AG04449 (cell line): ENCODE measurements around the gene KCNB1.

ENCODE experiments used
- CTCF ChIA-PET: fragments of 350-600 bp; formaldehyde crosslinking; extraction: SDS; loops from one replicate; lab custom pipeline; 2021; ENCODE audit warnings: antibody characterized with exemption; lab: Yijun Ruan, JAX
- POLR2A ChIA-PET: fragments of 400-600, 350-600 bp; formaldehyde crosslinking; extraction: SDS; loops from one replicate; lab custom pipeline; 2020; ENCODE audit warnings: antibody characterized with exemption, inconsistent platforms; lab: Yijun Ruan, JAX
- DNase-seq: peaks from one replicate; pipeline ENCODE4 v3.0.0-alpha.2; 2010; ENCODE audit warnings: low read depth, low spot score
- H3K4me3 ChIP-seq: 2 replicates; pipeline ENCODE4 v1.5.1; 2011; ENCODE audit warnings: low read depth, mild to moderate bottlenecking, control low read depth, low read length
- TF ChIP-seq, protein P1 (sequence below): IDR thresholded peaks from one replicate; pipeline ENCODE4 v1.5.1; 2011; ENCODE audit warnings: mild to moderate bottlenecking, moderate library complexity, low read length, control low read depth, inconsistent platforms; ENCODE audit not compliant: insufficient read depth; ENCODE audit errors: missing control alignments

The KCNB1 gene

DNA sequence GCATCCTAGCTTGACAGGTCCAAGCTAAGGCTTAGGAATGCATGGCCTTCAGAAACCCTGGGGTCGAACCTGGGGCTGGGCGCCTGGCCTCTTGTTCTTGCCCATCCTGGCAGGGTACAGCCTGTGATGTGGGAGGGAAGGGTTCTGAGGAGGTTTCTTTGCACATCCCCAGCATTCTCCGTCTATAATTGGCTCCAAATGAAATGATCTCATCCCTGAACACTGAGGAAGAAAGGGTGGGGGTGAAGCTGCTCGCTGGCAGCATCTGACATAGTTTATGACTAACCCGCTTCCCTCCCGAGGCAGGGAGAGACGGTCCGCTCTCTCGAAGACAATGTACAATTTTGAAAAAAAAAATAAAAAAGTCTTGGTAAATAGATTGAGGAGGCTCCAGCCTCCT, 137.5 kb downstream of the KCNB1 start:
- peak overlapping the region; percentile 37 for H3K4me3 ChIP-seq
- CTCF ChIA-PET: interaction anchor here (0.8 to 4.9 kb wide), 7 partner anchors 11 to 198 kb away, joined by 3 to 52 read pairs (median 17); no protein-coding TSS in a partner anchor
- POLR2A ChIA-PET: no interaction called here
- TF ChIP-seq, protein P1, sequence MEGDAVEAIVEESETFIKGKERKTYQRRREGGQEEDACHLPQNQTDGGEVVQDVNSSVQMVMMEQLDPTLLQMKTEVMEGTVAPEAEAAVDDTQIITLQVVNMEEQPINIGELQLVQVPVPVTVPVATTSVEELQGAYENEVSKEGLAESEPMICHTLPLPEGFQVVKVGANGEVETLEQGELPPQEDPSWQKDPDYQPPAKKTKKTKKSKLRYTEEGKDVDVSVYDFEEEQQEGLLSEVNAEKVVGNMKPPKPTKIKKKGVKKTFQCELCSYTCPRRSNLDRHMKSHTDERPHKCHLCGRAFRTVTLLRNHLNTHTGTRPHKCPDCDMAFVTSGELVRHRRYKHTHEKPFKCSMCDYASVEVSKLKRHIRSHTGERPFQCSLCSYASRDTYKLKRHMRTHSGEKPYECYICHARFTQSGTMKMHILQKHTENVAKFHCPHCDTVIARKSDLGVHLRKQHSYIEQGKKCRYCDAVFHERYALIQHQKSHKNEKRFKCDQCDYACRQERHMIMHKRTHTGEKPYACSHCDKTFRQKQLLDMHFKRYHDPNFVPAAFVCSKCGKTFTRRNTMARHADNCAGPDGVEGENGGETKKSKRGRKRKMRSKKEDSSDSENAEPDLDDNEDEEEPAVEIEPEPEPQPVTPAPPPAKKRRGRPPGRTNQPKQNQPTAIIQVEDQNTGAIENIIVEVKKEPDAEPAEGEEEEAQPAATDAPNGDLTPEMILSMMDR: no peak
- peak; percentile 71 for DNase-seq

DNA sequence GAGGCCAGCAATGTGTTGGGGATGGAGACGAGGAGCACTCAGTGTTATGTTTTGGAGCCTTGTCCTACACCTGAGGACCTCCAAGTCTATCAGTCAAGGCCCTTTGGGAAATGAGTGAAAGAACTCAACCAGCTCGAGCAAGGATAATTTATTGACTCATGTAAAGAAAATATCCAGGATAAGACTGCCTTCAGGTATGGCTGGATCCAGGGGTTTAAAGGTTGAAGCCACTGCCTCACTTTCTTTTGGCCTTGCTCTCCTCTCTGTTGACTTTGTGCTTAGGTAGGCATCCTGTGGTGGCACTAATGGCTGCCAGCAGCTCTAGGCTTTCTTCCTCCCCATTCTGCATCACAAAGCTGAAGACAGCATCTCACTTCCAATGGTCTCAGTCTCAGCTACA, 138.3 kb downstream of the KCNB1 start:
- TF ChIP-seq, protein P1: no peak
- DNase-seq: no peak
- H3K4me3 ChIP-seq: no peak overlapping the region
- ChIA-PET CTCF (interaction anchor here (0.8 to 17.0 kb wide), 11 partner anchors 10 to 267 kb away, joined by 3 to 313 read pairs (median 6); no protein-coding TSS in a partner anchor), POLR2A (no interaction called here)

GRCh38 chr20:49343246-49343645, 139.2 kb downstream of the KCNB1 start:
- ChIA-PET CTCF (interaction anchor here (0.7 to 17.0 kb wide), 12 partner anchors 9 to 267 kb away, joined by 3 to 313 read pairs (median 4); no protein-coding TSS in a partner anchor), POLR2A (interaction anchor here (0.6 kb wide), 1 partner anchor 620 kb away, joined by 3 read pairs; no protein-coding TSS in a partner anchor)
- TF ChIP-seq, protein P1: no peak
- H3K4me3 ChIP-seq: no peak overlapping the region
- no peak for DNase-seq

DNA sequence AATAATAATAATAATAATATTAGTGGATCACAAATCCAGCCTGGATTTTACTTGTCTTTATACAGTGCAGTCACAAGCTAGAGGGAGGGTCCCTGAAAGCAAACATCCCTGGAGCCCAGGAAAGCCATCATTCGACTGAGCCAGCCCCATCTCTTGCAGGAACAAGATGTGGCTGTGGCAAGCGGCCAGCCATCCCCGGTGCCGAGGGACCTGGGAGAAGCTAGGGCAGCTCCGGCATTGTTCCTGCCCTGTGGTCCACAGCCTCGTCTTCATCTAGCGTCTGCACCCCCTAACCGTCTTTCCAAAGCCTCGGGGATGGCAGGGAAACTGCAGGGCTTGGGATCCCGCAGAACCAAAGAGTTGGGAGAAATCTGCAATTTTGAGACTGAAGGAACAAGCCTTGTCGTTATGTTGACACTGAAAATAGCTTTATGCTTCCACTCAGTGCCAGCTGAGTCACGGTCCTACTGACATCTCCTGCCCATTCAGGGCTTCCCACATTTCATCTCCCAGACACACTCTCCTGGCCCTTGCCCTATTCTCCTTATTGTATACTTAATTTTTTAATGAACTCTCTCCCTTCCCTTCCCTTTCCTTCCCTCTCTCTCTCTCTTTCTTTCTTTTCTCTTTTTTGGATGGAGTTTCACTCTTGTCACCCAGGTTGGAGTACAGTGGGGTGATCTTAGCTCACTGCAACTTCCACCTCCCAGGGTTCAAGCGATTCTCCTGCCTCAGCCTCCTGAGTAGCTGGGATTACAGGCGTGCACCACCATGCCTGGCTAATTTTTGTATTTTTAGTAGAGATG, 142.1 kb downstream of the KCNB1 start:
- CTCF ChIA-PET: interaction anchor here (0.7 to 17.0 kb wide), 9 partner anchors 10 to 268 kb away, joined by 3 to 313 read pairs (median 5); partner anchors contain the start of gene KCNB1
- DNase-seq: no peak
- no peak overlapping the region for H3K4me3 ChIP-seq
- POLR2A ChIA-PET: no interaction called here
- TF ChIP-seq, protein P1: no peak

DNA sequence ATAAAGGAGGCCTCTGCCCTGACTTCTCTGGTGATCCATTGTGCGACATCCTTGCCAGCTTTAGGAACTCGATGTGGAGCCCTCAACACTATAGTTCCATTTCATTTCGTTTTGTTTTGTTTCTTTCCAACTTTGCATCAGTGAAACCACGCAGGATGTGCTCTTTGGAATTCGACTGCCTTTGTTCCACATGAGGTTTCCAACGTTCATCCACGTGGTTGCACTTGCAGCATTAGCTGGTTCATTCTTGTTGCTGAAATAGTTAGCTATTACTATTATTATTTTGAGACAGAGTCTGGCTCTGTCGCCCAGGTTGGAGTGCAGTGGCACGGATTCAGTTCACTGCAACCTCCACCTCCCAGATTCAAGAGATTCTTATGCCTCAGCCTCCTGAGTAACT, 143.3 kb downstream of the KCNB1 start:
- H3K4me3 ChIP-seq: no peak overlapping the region
- POLR2A ChIA-PET: no interaction called here
- CTCF ChIA-PET: interaction anchor here (1.2 to 17.0 kb wide), 7 partner anchors 9 to 197 kb away, joined by 3 to 313 read pairs (median 6); partner anchors contain the start of gene KCNB1
- DNase-seq: no peak
- TF ChIP-seq, protein P1: no peak

DNA sequence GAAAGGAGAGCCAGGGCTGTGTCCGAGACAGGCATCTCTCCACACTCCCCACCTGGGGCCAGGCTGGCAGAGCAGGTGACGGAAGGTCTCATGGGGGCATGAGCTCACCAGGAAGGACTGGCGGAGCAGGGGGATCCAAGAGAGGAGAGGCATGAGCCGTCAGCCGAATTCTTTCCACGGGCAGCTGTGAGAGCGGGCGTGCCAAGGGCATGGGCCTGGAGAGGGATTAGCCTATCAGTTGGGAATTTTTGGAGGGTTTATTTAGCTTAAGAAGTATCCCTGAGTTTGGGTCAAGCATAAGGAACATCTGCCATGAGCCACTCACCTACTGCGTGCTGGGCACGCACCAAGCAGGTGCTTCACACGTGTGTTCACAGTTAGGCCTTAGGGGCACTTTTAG, 144.4 kb downstream of the KCNB1 start:
- no peak for DNase-seq
- ChIA-PET POLR2A (no interaction called here), CTCF (interaction anchor here (1.4 to 17.0 kb wide), 5 partner anchors 146 to 201 kb away, joined by 3 to 313 read pairs (median 144); partner anchors contain the start of gene KCNB1)
- no peak overlapping the region for H3K4me3 ChIP-seq
- TF ChIP-seq, protein P1: no peak
